SK-N-SH (cell line): Measurements from ENCODE around the gene BBX. TPM values are rescaled to one million over a fixed set of nuclear protein-coding genes. Genes with fewer than 3 reads are reported as not detected.

Source experiments
- CTCF ChIA-PET: fragments of 300-600, 350-600 bp; formaldehyde crosslinking; extraction: SDS; loops from one replicate; lab custom pipeline; 2021; lab: Yijun Ruan, JAX
- POLR2A ChIA-PET: fragments of 350-600 bp; sonication (Branson Sonifier 250); formaldehyde crosslinking; extraction: SDS; loops from one replicate; lab custom pipeline; 2020; ENCODE audit warnings: antibody characterized with exemption, inconsistent platforms; lab: Yijun Ruan, JAX
- DNase-seq: peaks from one replicate; pipeline ENCODE4 v3.0.0; 2012
- H2AFZ ChIP-seq: fragments of 200-600 bp; sonication (generic); 2 replicates; pipeline ENCODE4 v1.8.1; 2016; ENCODE audit warnings: antibody characterized with exemption, mild to moderate bottlenecking, low read depth
- H3F3A ChIP-seq: fragments of 200-600 bp; sonication (generic); replicated peaks from 2 replicates; pipeline ENCODE3; 2016; ENCODE audit warnings: antibody characterized with exemption, mild to moderate bottlenecking; ENCODE audit not compliant: insufficient read depth
- H3K27ac ChIP-seq, 2 experiments: fragments of 200-500 bp in 1 of 2; fragments of 200-600 bp in 1 of 2; sonication (Bioruptor generic) in 1 of 2; sonication (generic), shearing (Covaris generic) in 1 of 2; 2 replicates each; pipeline versions ENCODE4 v1.5.1 to v1.6.1; 2014 to 2016; ENCODE audit warnings: low read depth in 2 of 2, inconsistent platforms in 1 of 2, low read length in 1 of 2, mild to moderate bottlenecking in 1 of 2, mixed read lengths in 1 of 2
- H3K27me3 ChIP-seq: fragments of 200-600 bp; sonication (generic), shearing (Covaris generic); 2 replicates; pipeline ENCODE4 v1.6.1; 2016; ENCODE audit warnings: mixed run types; ENCODE audit not compliant: insufficient read depth
- H3K36me3 ChIP-seq, 2 experiments: fragments of 200-500 bp in 1 of 2; fragments of 200-600 bp in 1 of 2; sonication (Bioruptor generic) in 1 of 2; sonication (generic) in 1 of 2; replicated peaks in 1 of 2; 2 replicates each; pipeline versions ENCODE3 to v1.5.1; 2014 to 2016; ENCODE audit warnings: low read length in 1 of 2, mild to moderate bottlenecking in 1 of 2; ENCODE audit not compliant: insufficient read depth in 2 of 2, control insufficient read depth in 1 of 2
- H3K4me1 ChIP-seq, 2 experiments: fragments of 200-500 bp in 1 of 2; fragments of 200-600 bp in 1 of 2; sonication (Bioruptor generic) in 1 of 2; sonication (generic), shearing (Covaris generic) in 1 of 2; 2 replicates each; pipeline versions ENCODE4 v1.5.1 to v1.6.1; 2014 to 2016; ENCODE audit warnings: low read depth in 1 of 2, low read length in 1 of 2, mixed run types in 1 of 2; ENCODE audit not compliant: insufficient read depth in 2 of 2, control insufficient read depth in 1 of 2
- H3K4me2 ChIP-seq: fragments of 200-600 bp; sonication (generic), shearing (Covaris generic); 2 replicates; pipeline ENCODE4 v1.6.1; 2017; ENCODE audit warnings: mixed run types
- H3K4me3 ChIP-seq, 2 experiments: fragments of 200-500 bp in 1 of 2; fragments of 200-600 bp in 1 of 2; sonication (Bioruptor generic) in 1 of 2; sonication (generic), shearing (Covaris generic) in 1 of 2; 2 replicates each; pipeline versions ENCODE4 v1.5.1 to v1.8.1; 2014 to 2016; ENCODE audit warnings: low read depth in 2 of 2, inconsistent platforms in 1 of 2, low read length in 1 of 2, mild to moderate bottlenecking in 1 of 2, mixed read lengths in 1 of 2, moderate library complexity in 1 of 2
- H3K79me2 ChIP-seq: fragments of 200-600 bp; sonication (generic); 2 replicates; pipeline ENCODE4 v1.8.1; 2017; ENCODE audit warnings: mild to moderate bottlenecking; ENCODE audit not compliant: insufficient read depth
- H3K9ac ChIP-seq: fragments of 200-600 bp; sonication (generic); 2 replicates; pipeline ENCODE4 v1.6.1; 2017; ENCODE audit warnings: mixed run types
- H3K9me2 ChIP-seq: fragments of 200-600 bp; sonication (generic); 2 replicates; pipeline ENCODE4 v1.6.1; 2017; ENCODE audit warnings: mixed run types
- H3K9me3 ChIP-seq: fragments of 200-600 bp; sonication (generic); 2 replicates; pipeline ENCODE4 v1.6.1; 2017; ENCODE audit warnings: mixed run types, mild to moderate bottlenecking, moderate library complexity
- H4K20me1 ChIP-seq: fragments of 200-600 bp; sonication (generic); 2 replicates; pipeline ENCODE4 v1.6.1; 2017; ENCODE audit warnings: mild to moderate bottlenecking, mixed run types; ENCODE audit not compliant: insufficient read depth
- CHD2 ChIP-seq: fragments of 150-350 bp; IDR thresholded peaks from 2 replicates; pipeline ENCODE4 v1.6.1; 2018; ENCODE audit warnings: low read length; ENCODE audit not compliant: partially characterized antibody
- CTCF ChIP-seq: fragments of 200-600 bp; sonication (generic); IDR thresholded peaks from 2 replicates; pipeline ENCODE4 v1.6.1; 2017; ENCODE audit warnings: antibody characterized with exemption, mild to moderate bottlenecking, moderate library complexity
- EP300 ChIP-seq, 2 experiments: IDR thresholded peaks; 2 replicates each; pipeline versions ENCODE4 v1.4.0 to v1.6.1; 2012; ENCODE audit warnings: borderline replicate concordance in 1 of 2, low read depth in 1 of 2, low read length in 1 of 2
- EZH2phosphoT487 ChIP-seq: fragments of 200-600 bp; sonication (generic); IDR thresholded peaks from 2 replicates; pipeline ENCODE4 v1.6.1; 2017; ENCODE audit warnings: low read depth, mixed run types, mild to moderate bottlenecking, antibody characterized with exemption, moderate library complexity, borderline replicate concordance
- FOSL2 ChIP-seq: IDR thresholded peaks from 2 replicates; pipeline ENCODE4 v1.4.0; 2012; ENCODE audit warnings: low read depth, mild to moderate bottlenecking, moderate library complexity, borderline replicate concordance
- FOXM1 ChIP-seq: IDR thresholded peaks from 2 replicates; pipeline ENCODE4 v1.4.0; 2012; ENCODE audit warnings: low read depth, mild to moderate bottlenecking
- GABPA ChIP-seq: IDR thresholded peaks from 2 replicates; pipeline ENCODE4 v1.4.0; 2012; ENCODE audit warnings: low read depth, mild to moderate bottlenecking
- IRF3 ChIP-seq: fragments of 150-350 bp; IDR thresholded peaks from 2 replicates; pipeline ENCODE4 v1.6.1; 2016; ENCODE audit warnings: mild to moderate bottlenecking, low read depth, low read length
- POLR2AphosphoS5 ChIP-seq: IDR thresholded peaks from 2 replicates; pipeline ENCODE4 v1.6.1; 2012; ENCODE audit warnings: low read depth, low read length
- RAD21 ChIP-seq: IDR thresholded peaks from 2 replicates; pipeline ENCODE4 v1.6.1; 2012; ENCODE audit warnings: mild to moderate bottlenecking, low read length
- RCOR1 ChIP-seq: fragments of 150-350 bp; IDR thresholded peaks from 2 replicates; pipeline ENCODE4 v1.6.1; 2017; ENCODE audit warnings: antibody characterized with exemption, low read length
- REST ChIP-seq: IDR thresholded peaks from 2 replicates; pipeline ENCODE4 v1.6.1; 2012; ENCODE audit warnings: mild to moderate bottlenecking, low read depth, low read length, moderate library complexity
- SIN3A ChIP-seq: IDR thresholded peaks from 2 replicates; pipeline ENCODE4 v1.6.1; 2012; ENCODE audit warnings: low read depth, mild to moderate bottlenecking, low read length, moderate library complexity, borderline replicate concordance
- TCF12 ChIP-seq: IDR thresholded peaks from 2 replicates; pipeline ENCODE4 v1.4.0; 2012
- WGBS: methylation state at CpG from one replicate; pipeline ENCODE4 v1.1.6; 2017; ENCODE audit warnings: low lambda C conversion rate; 5-methylcytosine and 5-hydroxymethylcytosine counted together
- polyA plus RNA-seq, 3 experiments: library from polyadenylated mRNA; depleted of rRNA; stranded (reverse); fragments of >200 nt; gene quantifications; 2 replicates each; pipeline ENCODE4 v1.2.3, GENCODE V29; 2012

Gene BBX
- polyA plus RNA-seq, 1 of the 3 experiments (the other 2 are of a cell fraction): 14.2 TPM

GRCh38 chr3:107797586-107797985 lies 274.8 kb downstream of the BBX start (continued):
- TF ChIP-seq POLR2AphosphoS5 (no peak), EZH2phosphoT487 (no peak), IRF3 (no peak), RAD21 (no peak), CHD2 (no peak), SIN3A (no peak)

DNA sequence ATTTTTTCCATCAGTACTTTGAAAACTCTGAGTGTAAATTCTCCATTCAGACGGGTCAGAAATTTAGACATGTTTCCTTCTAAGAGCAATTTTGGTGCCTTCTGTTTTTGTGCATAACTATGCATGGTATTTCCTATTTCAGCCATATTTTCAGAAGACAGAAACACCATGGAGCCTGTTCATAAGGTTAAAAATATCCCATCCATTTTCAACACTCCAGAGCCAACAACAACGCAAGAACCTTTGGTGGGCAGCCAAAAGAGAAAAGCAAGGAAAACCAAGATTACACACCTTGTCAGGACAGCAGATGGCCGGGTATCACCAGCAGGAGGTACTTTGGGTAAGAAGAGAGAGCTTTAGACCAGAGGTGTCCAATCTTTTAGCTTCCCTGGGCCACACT lies 275.6 kb downstream of the BBX start:
- no peak overlapping the region for H2AFZ ChIP-seq
- no peaks in the 10 kb centered on the region for H3K9me2 ChIP-seq
- H3K9me3 ChIP-seq: no peaks in the 10 kb centered on the region
- H3K27ac ChIP-seq: no peak overlapping the region
- H3K4me2 ChIP-seq: no peak overlapping the region
- H3K4me1 ChIP-seq: peaks cover 0 to 14% of the 10 kb centered on the region in 2 experiments; a peak in 2 of 4 replicates
- H3K36me3 ChIP-seq: peaks cover 33 to 43% of the 10 kb centered on the region in 2 experiments
- no peaks in the 10 kb centered on the region for H3F3A ChIP-seq
- 81% methylated on average over 3 of the region's 3 CpGs for WGBS
- CTCF ChIA-PET: no interaction called here
- DNase-seq: no peak
- no peak overlapping the region for H3K4me3 ChIP-seq
- POLR2A ChIA-PET: interaction anchor here (0.5 kb wide), 1 partner anchor 48 kb away, joined by 3 read pairs; no protein-coding TSS in a partner anchor
- TF ChIP-seq EP300 (IDR thresholded peaks at IDR 0.05; ENCODE audit: borderline replicate concordance in 1 of 2, low read depth in 1 of 2, low read length in 1 of 2) (no peak), POLR2AphosphoS5 (no peak), CTCF (no peak; the same call in 1 of the 2 replicates), GABPA (no peak), RCOR1 (no peak)
- no peaks in the 10 kb centered on the region for H3K27me3 ChIP-seq
- H3K79me2 ChIP-seq: no peaks in the 10 kb centered on the region
- H3K9ac ChIP-seq: no peak overlapping the region
- no peaks in the 10 kb centered on the region for H4K20me1 ChIP-seq

DNA sequence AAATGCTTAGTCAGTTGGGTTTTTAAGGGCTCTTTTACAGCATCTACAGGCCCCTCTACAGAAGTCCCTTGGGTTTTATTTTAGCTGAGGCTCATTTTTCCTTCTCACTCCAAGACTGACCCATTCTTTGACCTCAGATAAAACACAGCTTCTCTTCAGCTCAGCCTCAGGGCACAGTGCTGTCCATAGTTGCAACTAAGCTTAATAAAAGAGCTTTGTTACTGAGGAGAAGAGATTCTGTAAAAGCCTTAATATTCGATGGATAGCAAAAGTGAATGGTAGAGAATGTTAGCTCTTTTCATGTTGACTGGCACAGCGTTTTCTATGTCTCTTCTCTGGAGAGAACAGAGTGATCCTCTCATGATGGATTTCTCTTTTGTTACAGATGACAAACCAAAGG lies 277.9 kb downstream of the BBX start:
- Histone ChIP-seq H3K36me3 (peaks cover 38 to 60% of the 10 kb centered on the region in 2 experiments), H3K27ac (no peak overlapping the region), H2AFZ (no peak overlapping the region), H4K20me1 (no peaks in the 10 kb centered on the region), H3K4me3 (no peak overlapping the region), H3K4me1 (peaks cover 0 to 14% of the 10 kb centered on the region in 2 experiments; a peak in 2 of 4 replicates), H3K27me3 (no peaks in the 10 kb centered on the region), H3K9me2 (no peaks in the 10 kb centered on the region), H3K9ac (no peak overlapping the region), H3K4me2 (no peak overlapping the region), H3K9me3 (no peaks in the 10 kb centered on the region), H3K79me2 (no peaks in the 10 kb centered on the region), H3F3A (no peaks in the 10 kb centered on the region)
- ChIA-PET CTCF (interaction anchor here (0.6 kb wide), 1 partner anchor 226 kb away, joined by 3 read pairs; no protein-coding TSS in a partner anchor), POLR2A (no interaction called here)
- WGBS: 71% methylated on average over 2 of the region's 2 CpGs
- TF ChIP-seq TCF12 (no peak), RCOR1 (no peak), REST (no peak), FOXM1 (no peak), FOSL2 (no peak)
- DNase-seq: no peak
